Measurements from ENCODE around the gene TPSAB1.

TPSAB1 gene

GRCh38 chr16:1193825-1194581 lies 46.5 kb upstream of the TPSAB1 start:
- no peak overlapping the region for H3K4ac ChIP-seq (ENCODE audit: low read depth in 1 of 2, low read length in 2 of 2)
- H3K27me3 ChIP-seq (ENCODE audit: control insufficient read depth in 1 of 2, insufficient read depth in 1 of 2, low read length in 2 of 2) = peaks cover 5 to 38% of the 10 kb centered on the region in 2 experiments
- H2BK15ac ChIP-seq (ENCODE audit: low read depth, poor library complexity, severe bottlenecking) = no peak overlapping the region
- H3K27ac ChIP-seq (ENCODE audit: low read length, poor library complexity, severe bottlenecking) = no peak overlapping the region
- H3K79me1 ChIP-seq (replicated peaks; ENCODE audit: low read length, poor library complexity, severe bottlenecking) = no peaks in the 10 kb centered on the region
- H3K4me1 ChIP-seq (ENCODE audit: control insufficient read depth, insufficient read depth, low read depth, low read length) = peaks cover 2% of the 10 kb centered on the region
- no peak overlapping the region for H3K23ac ChIP-seq (ENCODE audit: low read length in 2 of 2)
- no peak overlapping the region for H4K8ac ChIP-seq (ENCODE audit: low read length)
- H3K9me3 ChIP-seq (ENCODE audit: control insufficient read depth, low read length) = no peaks in the 10 kb centered on the region
- no peak overlapping the region for H3K4me2 ChIP-seq (ENCODE audit: low read length, poor library complexity, severe bottlenecking)
- H2BK5ac ChIP-seq (ENCODE audit: low read depth, low read length, poor library complexity, severe bottlenecking) = no peak overlapping the region
- no peak overlapping the region for H3K14ac ChIP-seq (ENCODE audit: low read length in 2 of 2)
- H2AFZ ChIP-seq (ENCODE audit: low read depth, low read length) = no peak overlapping the region
- no peaks in the 10 kb centered on the region for H3K36me3 ChIP-seq (ENCODE audit: control insufficient read depth in 1 of 2, insufficient read depth in 2 of 2, low read depth in 1 of 2, low read length in 2 of 2)
- no peak overlapping the region for H4K91ac ChIP-seq (ENCODE audit: low read length)
- H3K9ac ChIP-seq (ENCODE audit: low read length) = no peak overlapping the region
- H3K4me3 ChIP-seq (ENCODE audit: insufficient read depth in 1 of 2, low read depth in 1 of 2, low read length in 2 of 2) = no peak overlapping the region
- 79% methylated on average over 29 of the region's 29 CpGs for WGBS
- no peak overlapping the region for H2BK12ac ChIP-seq (ENCODE audit: low read length in 2 of 2)
- DNase-seq = no peak
- no peak overlapping the region for H3K18ac ChIP-seq (ENCODE audit: low read depth in 1 of 2, low read length in 2 of 2)
- no peak overlapping the region for H2BK120ac ChIP-seq (ENCODE audit: low read depth, low read length)
- no peak overlapping the region for H2AK5ac ChIP-seq (ENCODE audit: low read length, severe bottlenecking)

GRCh38 chr16:1194665-1195392 lies 45.7 kb upstream of the TPSAB1 start:
- Histone ChIP-seq H3K4me3 (ENCODE audit: insufficient read depth in 1 of 2, low read depth in 1 of 2, low read length in 2 of 2) (no peak overlapping the region), H3K23ac (ENCODE audit: low read length in 2 of 2) (no peak overlapping the region), H3K4me2 (ENCODE audit: low read length, poor library complexity, severe bottlenecking) (no peak overlapping the region), H2AK5ac (ENCODE audit: low read length, severe bottlenecking) (no peak overlapping the region), H3K9ac (ENCODE audit: low read length) (no peak overlapping the region), H3K14ac (ENCODE audit: low read length in 2 of 2) (no peak overlapping the region), H2AFZ (ENCODE audit: low read depth, low read length) (no peak overlapping the region), H2BK15ac (ENCODE audit: low read depth, poor library complexity, severe bottlenecking) (no peak overlapping the region), H3K4me1 (ENCODE audit: control insufficient read depth, insufficient read depth, low read depth, low read length) (peaks cover 2% of the 10 kb centered on the region), H2BK5ac (ENCODE audit: low read depth, low read length, poor library complexity, severe bottlenecking) (no peak overlapping the region), H2BK12ac (ENCODE audit: low read length in 2 of 2) (no peak overlapping the region), H3K36me3 (ENCODE audit: control insufficient read depth in 1 of 2, insufficient read depth in 2 of 2, low read depth in 1 of 2, low read length in 2 of 2) (no peaks in the 10 kb centered on the region), H3K27me3 (ENCODE audit: control insufficient read depth in 1 of 2, insufficient read depth in 1 of 2, low read length in 2 of 2) (peaks cover 5 to 31% of the 10 kb centered on the region in 2 experiments), H4K91ac (ENCODE audit: low read length) (no peak overlapping the region), H3K9me3 (ENCODE audit: control insufficient read depth, low read length) (no peaks in the 10 kb centered on the region), H3K79me1 (replicated peaks; ENCODE audit: low read length, poor library complexity, severe bottlenecking) (no peaks in the 10 kb centered on the region), H2BK120ac (ENCODE audit: low read depth, low read length) (no peak overlapping the region), H3K18ac (ENCODE audit: low read depth in 1 of 2, low read length in 2 of 2) (no peak overlapping the region), H3K4ac (ENCODE audit: low read depth in 1 of 2, low read length in 2 of 2) (no peak overlapping the region), H3K27ac (ENCODE audit: low read length, poor library complexity, severe bottlenecking) (no peak overlapping the region), H4K8ac (ENCODE audit: low read length) (no peak overlapping the region)
- no peak for DNase-seq
- WGBS = 55% methylated on average over 58 of the region's 61 CpGs

- no peak overlapping the region for H3K23ac ChIP-seq (ENCODE audit: low read length in 2 of 2)
- H2BK12ac ChIP-seq (ENCODE audit: low read length in 2 of 2) = no peak overlapping the region
- H3K27me3 ChIP-seq (ENCODE audit: control insufficient read depth in 1 of 2, insufficient read depth in 1 of 2, low read length in 2 of 2) = peaks cover 5 to 28% of the 10 kb centered on the region in 2 experiments
- no peaks in the 10 kb centered on the region for H3K9me3 ChIP-seq (ENCODE audit: control insufficient read depth, low read length)
- no peak overlapping the region for H3K9ac ChIP-seq (ENCODE audit: low read length)
- no peak overlapping the region for H2BK120ac ChIP-seq (ENCODE audit: low read depth, low read length)
- peaks cover 2% of the 10 kb centered on the region for H3K4me1 ChIP-seq (ENCODE audit: control insufficient read depth, insufficient read depth, low read depth, low read length)
- no peak overlapping the region for H2AFZ ChIP-seq (ENCODE audit: low read depth, low read length)
- no peak overlapping the region for H3K27ac ChIP-seq (ENCODE audit: low read length, poor library complexity, severe bottlenecking)
- no peak overlapping the region for H2BK15ac ChIP-seq (ENCODE audit: low read depth, poor library complexity, severe bottlenecking)
- H2AK5ac ChIP-seq (ENCODE audit: low read length, severe bottlenecking) = no peak overlapping the region
- no peak overlapping the region for H2BK5ac ChIP-seq (ENCODE audit: low read depth, low read length, poor library complexity, severe bottlenecking)
- H4K91ac ChIP-seq (ENCODE audit: low read length) = no peak overlapping the region
- H3K14ac ChIP-seq (ENCODE audit: low read length in 2 of 2) = no peak overlapping the region
- no peaks in the 10 kb centered on the region for H3K36me3 ChIP-seq (ENCODE audit: control insufficient read depth in 1 of 2, insufficient read depth in 2 of 2, low read depth in 1 of 2, low read length in 2 of 2)
- no peak for DNase-seq
- H3K4me2 ChIP-seq (ENCODE audit: low read length, poor library complexity, severe bottlenecking) = no peak overlapping the region
- no peak overlapping the region for H3K18ac ChIP-seq (ENCODE audit: low read depth in 1 of 2, low read length in 2 of 2)
- no peak overlapping the region for H3K4ac ChIP-seq (ENCODE audit: low read depth in 1 of 2, low read length in 2 of 2)
- H3K4me3 ChIP-seq (ENCODE audit: insufficient read depth in 1 of 2, low read depth in 1 of 2, low read length in 2 of 2) = no peak overlapping the region
- H3K79me1 ChIP-seq (replicated peaks; ENCODE audit: low read length, poor library complexity, severe bottlenecking) = no peaks in the 10 kb centered on the region
- 83% methylated on average over 10 of the region's 14 CpGs for WGBS
- H4K8ac ChIP-seq (ENCODE audit: low read length) = no peak overlapping the region
Observed at GRCh38 chr16:1195393-1195666, 45.2 kb upstream of the TPSAB1 start.

- DNase-seq = no peak
- no peak overlapping the region for H3K18ac ChIP-seq (ENCODE audit: low read depth in 1 of 2, low read length in 2 of 2)
- no peak overlapping the region for H4K91ac ChIP-seq (ENCODE audit: low read length)
- no peak overlapping the region for H3K14ac ChIP-seq (ENCODE audit: low read length in 2 of 2)
- no peak overlapping the region for H2BK120ac ChIP-seq (ENCODE audit: low read depth, low read length)
- WGBS = 76% methylated on average over 9 of the region's 11 CpGs
- no peak overlapping the region for H3K4me2 ChIP-seq (ENCODE audit: low read length, poor library complexity, severe bottlenecking)
- no peak overlapping the region for H2AFZ ChIP-seq (ENCODE audit: low read depth, low read length)
- H3K27ac ChIP-seq (ENCODE audit: low read length, poor library complexity, severe bottlenecking) = no peak overlapping the region
- H3K36me3 ChIP-seq (ENCODE audit: control insufficient read depth in 1 of 2, insufficient read depth in 2 of 2, low read depth in 1 of 2, low read length in 2 of 2) = no peaks in the 10 kb centered on the region
- peaks cover 5 to 28% of the 10 kb centered on the region in 2 experiments for H3K27me3 ChIP-seq (ENCODE audit: control insufficient read depth in 1 of 2, insufficient read depth in 1 of 2, low read length in 2 of 2)
- H3K4ac ChIP-seq (ENCODE audit: low read depth in 1 of 2, low read length in 2 of 2) = no peak overlapping the region
- H2BK15ac ChIP-seq (ENCODE audit: low read depth, poor library complexity, severe bottlenecking) = no peak overlapping the region
- no peak overlapping the region for H2AK5ac ChIP-seq (ENCODE audit: low read length, severe bottlenecking)
- H3K23ac ChIP-seq (ENCODE audit: low read length in 2 of 2) = no peak overlapping the region
- no peaks in the 10 kb centered on the region for H3K79me1 ChIP-seq (replicated peaks; ENCODE audit: low read length, poor library complexity, severe bottlenecking)
- H2BK12ac ChIP-seq (ENCODE audit: low read length in 2 of 2) = no peak overlapping the region
- H3K4me3 ChIP-seq (ENCODE audit: insufficient read depth in 1 of 2, low read depth in 1 of 2, low read length in 2 of 2) = no peak overlapping the region
- H4K8ac ChIP-seq (ENCODE audit: low read length) = no peak overlapping the region
- H3K9ac ChIP-seq (ENCODE audit: low read length) = no peak overlapping the region
- no peak overlapping the region for H2BK5ac ChIP-seq (ENCODE audit: low read depth, low read length, poor library complexity, severe bottlenecking)
- no peaks in the 10 kb centered on the region for H3K9me3 ChIP-seq (ENCODE audit: control insufficient read depth, low read length)
- peaks cover 2% of the 10 kb centered on the region for H3K4me1 ChIP-seq (ENCODE audit: control insufficient read depth, insufficient read depth, low read depth, low read length)
Observed at GRCh38 chr16:1196494-1196893, 44.0 kb upstream of the TPSAB1 start.

All from mesenchymal stem cell (in vitro differentiated cells and primary cell).